Measurements from ENCODE around the gene PAK4.

DNA sequence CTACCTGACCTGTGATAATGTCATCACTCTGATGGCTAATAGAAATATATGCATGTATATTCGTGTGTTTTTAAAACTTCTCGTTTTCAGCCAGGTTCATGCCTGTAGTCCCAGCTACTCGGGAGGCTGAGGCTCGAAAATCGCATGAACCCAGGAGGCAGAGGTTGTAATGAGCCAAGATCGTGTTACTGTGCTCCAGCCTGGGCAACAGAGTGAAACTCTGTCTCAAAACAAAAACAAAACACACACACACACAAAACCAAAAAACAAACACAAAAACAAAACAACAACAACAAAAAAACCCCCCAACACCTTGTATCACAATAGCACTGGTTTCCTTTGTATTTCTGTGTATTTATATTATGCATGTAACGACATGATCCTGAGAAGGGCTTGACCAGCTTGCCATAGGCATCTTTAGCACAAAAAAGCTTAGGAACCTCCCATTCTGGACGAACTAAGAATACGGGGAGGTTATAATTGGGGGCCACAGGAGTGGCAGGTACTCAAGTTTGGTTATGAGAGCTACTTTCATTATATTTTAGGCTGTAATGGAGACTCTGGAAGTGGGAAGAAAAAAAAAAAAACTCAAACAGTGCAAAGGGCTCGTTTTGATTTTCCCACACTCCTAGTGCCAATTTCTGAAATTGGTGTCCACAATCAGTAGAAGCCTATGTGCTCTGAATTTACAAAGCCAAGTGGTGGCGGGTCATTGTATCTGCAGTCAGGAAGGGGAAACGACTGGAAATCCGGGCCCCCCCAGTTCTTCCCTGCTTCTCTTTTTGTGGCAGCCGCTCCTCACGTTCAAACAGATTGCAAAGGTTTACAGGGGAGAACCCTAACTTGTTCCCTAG lies 42.6 kb upstream of the PAK4 start:
- TF ChIP-seq, protein P1, sequence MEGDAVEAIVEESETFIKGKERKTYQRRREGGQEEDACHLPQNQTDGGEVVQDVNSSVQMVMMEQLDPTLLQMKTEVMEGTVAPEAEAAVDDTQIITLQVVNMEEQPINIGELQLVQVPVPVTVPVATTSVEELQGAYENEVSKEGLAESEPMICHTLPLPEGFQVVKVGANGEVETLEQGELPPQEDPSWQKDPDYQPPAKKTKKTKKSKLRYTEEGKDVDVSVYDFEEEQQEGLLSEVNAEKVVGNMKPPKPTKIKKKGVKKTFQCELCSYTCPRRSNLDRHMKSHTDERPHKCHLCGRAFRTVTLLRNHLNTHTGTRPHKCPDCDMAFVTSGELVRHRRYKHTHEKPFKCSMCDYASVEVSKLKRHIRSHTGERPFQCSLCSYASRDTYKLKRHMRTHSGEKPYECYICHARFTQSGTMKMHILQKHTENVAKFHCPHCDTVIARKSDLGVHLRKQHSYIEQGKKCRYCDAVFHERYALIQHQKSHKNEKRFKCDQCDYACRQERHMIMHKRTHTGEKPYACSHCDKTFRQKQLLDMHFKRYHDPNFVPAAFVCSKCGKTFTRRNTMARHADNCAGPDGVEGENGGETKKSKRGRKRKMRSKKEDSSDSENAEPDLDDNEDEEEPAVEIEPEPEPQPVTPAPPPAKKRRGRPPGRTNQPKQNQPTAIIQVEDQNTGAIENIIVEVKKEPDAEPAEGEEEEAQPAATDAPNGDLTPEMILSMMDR (IDR thresholded peaks at IDR 0.05 in 2 of 3, conservative IDR thresholded peaks at IDR 0.05 in 1 of 3; ENCODE audit: borderline replicate concordance in 1 of 3, insufficient read depth in 1 of 3, low read depth in 2 of 3, low read length in 2 of 3) = no peak
- TF ChIP-seq FOSL1 (IDR thresholded peaks at IDR 0.05; ENCODE audit: low read depth) (no peak), TCF7L2 (IDR thresholded peaks at IDR 0.05; ENCODE audit: borderline replicate concordance, extremely low read depth, insufficient read depth, insufficient read length) (no peak)
